ENCODE measurements around the gene SPINT2.

SPINT2 gene

DNA sequence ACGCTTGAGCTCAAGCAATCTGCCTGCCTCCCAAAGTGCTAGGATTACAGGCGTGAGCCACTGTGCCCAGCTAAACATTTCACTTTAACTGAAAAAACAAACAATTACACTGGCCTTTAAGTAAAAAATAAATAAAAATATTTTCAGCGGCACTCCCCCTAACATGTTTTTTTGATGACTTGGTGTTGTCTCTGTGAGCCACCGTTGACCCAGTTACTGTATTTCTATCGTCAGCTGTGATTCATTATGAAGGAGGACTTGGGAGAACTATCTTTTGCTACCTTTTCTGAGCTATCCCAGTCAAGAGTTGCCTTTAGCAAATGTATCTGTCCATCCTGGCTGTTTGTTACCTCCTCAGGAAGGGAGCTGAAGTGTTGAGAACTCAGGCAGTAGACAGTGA lies 21.2 kb downstream of the SPINT2 start:
- H3K4me3 ChIP-seq (ENCODE audit: low read depth, low read length, poor library complexity, severe bottlenecking): no peak overlapping the region
- TF ChIP-seq EZH2 (IDR thresholded peaks at IDR 0.05; ENCODE audit: borderline replicate concordance, low read length): no peak
- TF ChIP-seq, protein P1, sequence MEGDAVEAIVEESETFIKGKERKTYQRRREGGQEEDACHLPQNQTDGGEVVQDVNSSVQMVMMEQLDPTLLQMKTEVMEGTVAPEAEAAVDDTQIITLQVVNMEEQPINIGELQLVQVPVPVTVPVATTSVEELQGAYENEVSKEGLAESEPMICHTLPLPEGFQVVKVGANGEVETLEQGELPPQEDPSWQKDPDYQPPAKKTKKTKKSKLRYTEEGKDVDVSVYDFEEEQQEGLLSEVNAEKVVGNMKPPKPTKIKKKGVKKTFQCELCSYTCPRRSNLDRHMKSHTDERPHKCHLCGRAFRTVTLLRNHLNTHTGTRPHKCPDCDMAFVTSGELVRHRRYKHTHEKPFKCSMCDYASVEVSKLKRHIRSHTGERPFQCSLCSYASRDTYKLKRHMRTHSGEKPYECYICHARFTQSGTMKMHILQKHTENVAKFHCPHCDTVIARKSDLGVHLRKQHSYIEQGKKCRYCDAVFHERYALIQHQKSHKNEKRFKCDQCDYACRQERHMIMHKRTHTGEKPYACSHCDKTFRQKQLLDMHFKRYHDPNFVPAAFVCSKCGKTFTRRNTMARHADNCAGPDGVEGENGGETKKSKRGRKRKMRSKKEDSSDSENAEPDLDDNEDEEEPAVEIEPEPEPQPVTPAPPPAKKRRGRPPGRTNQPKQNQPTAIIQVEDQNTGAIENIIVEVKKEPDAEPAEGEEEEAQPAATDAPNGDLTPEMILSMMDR (IDR thresholded peaks at IDR 0.05; ENCODE audit: low read length): no peak
- no peak overlapping the region for H3K9ac ChIP-seq (ENCODE audit: low read length)
- no peaks in the 10 kb centered on the region for H4K20me1 ChIP-seq (ENCODE audit: insufficient read depth, low read length)
- H3F3A ChIP-seq (ENCODE audit: insufficient read depth, low read length): no peaks in the 10 kb centered on the region
- H3K27me3 ChIP-seq (ENCODE audit: insufficient read depth, low read length): no peaks in the 10 kb centered on the region
- 0 out of 2 replicates have a peak, but pooled peaks cover 5% of the 10 kb centered on the region for H3K79me2 ChIP-seq (ENCODE audit: insufficient read depth, low read length)
- H3K4me1 ChIP-seq (ENCODE audit: insufficient read depth, low read length, severe bottlenecking): peaks cover 19% of the 10 kb centered on the region
- no peak overlapping the region for H2AFZ ChIP-seq (ENCODE audit: low read length)
- no peak overlapping the region for H3K27ac ChIP-seq (ENCODE audit: low read depth, low read length, poor library complexity, severe bottlenecking)
- no peaks in the 10 kb centered on the region for H3K9me3 ChIP-seq (ENCODE audit: low read length)
- peaks cover 55% of the 10 kb centered on the region for H3K36me3 ChIP-seq (ENCODE audit: insufficient read depth, low read length)
- no peak overlapping the region for H3K4me2 ChIP-seq (ENCODE audit: low read length)
- no peaks in the 10 kb centered on the region for H3K9me2 ChIP-seq (ENCODE audit: low read depth, low read length)

DNA sequence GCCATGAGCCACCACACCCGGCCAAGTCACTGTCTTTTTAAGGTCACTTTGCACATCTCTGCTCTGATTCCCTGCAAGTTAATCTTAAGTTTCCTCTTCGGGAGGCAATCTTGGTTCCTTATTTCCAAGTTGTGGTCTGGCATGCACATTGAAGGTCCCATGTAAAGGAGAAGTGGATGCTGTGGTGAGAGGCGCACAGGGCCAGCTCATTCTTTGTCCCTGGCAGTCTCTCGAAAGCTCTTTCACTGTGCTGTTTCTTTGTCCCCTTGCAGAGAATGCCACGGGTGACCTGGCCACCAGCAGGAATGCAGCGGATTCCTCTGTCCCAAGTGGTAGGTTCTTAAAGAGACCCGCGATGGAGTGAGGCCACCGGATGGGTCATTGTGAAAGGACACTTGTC lies 23.2 kb downstream of the SPINT2 start:
- no peaks in the 10 kb centered on the region for H3K79me2 ChIP-seq (ENCODE audit: insufficient read depth, low read length)
- no peak overlapping the region for H3K4me3 ChIP-seq (ENCODE audit: low read depth, low read length, poor library complexity, severe bottlenecking)
- peaks cover 66% of the 10 kb centered on the region for H3K36me3 ChIP-seq (ENCODE audit: insufficient read depth, low read length)
- no peaks in the 10 kb centered on the region for H3K9me3 ChIP-seq (ENCODE audit: low read length)
- peaks cover 10% of the 10 kb centered on the region for H3K4me1 ChIP-seq (ENCODE audit: insufficient read depth, low read length, severe bottlenecking)
- H3K4me2 ChIP-seq (ENCODE audit: low read length): no peak overlapping the region
- no peak overlapping the region for H2AFZ ChIP-seq (ENCODE audit: low read length)
- no peak overlapping the region for H3K27ac ChIP-seq (ENCODE audit: low read depth, low read length, poor library complexity, severe bottlenecking)
- no peaks in the 10 kb centered on the region for H4K20me1 ChIP-seq (ENCODE audit: insufficient read depth, low read length)
- H3K9ac ChIP-seq (ENCODE audit: low read length): no peak overlapping the region
- no peaks in the 10 kb centered on the region for H3F3A ChIP-seq (ENCODE audit: insufficient read depth, low read length)
- H3K9me2 ChIP-seq (ENCODE audit: low read depth, low read length): no peaks in the 10 kb centered on the region
- H3K27me3 ChIP-seq (ENCODE audit: insufficient read depth, low read length): no peaks in the 10 kb centered on the region
- TF ChIP-seq, protein P1 (IDR thresholded peaks at IDR 0.05; ENCODE audit: low read length): no peak
- no peak for TF ChIP-seq EZH2 (IDR thresholded peaks at IDR 0.05; ENCODE audit: borderline replicate concordance, low read length)

DNA sequence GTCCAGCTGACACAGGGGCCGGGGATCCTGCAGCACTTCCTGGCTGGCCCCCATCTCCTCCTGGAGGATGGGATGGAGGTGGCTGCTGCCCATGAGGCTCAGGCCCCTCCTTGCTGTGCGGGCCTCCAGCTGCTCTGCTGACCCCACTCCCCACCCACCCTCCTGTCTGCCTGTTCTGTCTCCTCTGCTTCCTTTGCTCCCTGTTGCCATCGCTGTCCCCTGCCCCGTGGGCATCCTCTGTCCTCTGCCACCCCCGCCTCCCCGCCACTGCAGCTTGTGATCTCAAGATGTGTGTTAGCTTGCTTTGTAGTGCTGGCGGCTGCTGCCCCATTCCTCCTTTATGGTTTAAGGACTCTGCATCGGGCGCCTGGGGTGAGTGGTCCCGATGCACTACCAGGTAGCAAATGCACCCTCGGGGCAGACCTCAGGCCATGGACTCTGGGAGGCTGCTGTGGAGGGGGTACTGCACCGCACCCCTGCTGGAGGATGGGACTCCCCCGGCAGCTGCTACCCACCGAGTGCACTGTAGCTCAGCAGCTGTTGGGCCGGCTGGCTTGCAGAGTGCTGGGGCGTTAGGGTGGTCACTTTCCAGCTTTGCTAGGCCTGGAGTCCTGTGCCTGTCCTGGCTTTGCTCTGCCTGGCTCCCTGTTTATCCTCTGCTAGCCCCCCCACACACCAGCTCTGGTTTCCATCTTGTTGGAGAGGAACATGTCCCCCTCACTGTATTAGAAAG lies 23.9 kb downstream of the SPINT2 start:
- Histone ChIP-seq H3K27me3 (ENCODE audit: insufficient read depth, low read length) (no peaks in the 10 kb centered on the region), H3K27ac (ENCODE audit: low read depth, low read length, poor library complexity, severe bottlenecking) (no peak overlapping the region), H3K9ac (ENCODE audit: low read length) (no peak overlapping the region), H3K36me3 (ENCODE audit: insufficient read depth, low read length) (peaks cover 72% of the 10 kb centered on the region), H3K4me2 (ENCODE audit: low read length) (no peak overlapping the region), H3K79me2 (ENCODE audit: insufficient read depth, low read length) (no peaks in the 10 kb centered on the region), H3K4me3 (ENCODE audit: low read depth, low read length, poor library complexity, severe bottlenecking) (no peak overlapping the region), H3K9me2 (ENCODE audit: low read depth, low read length) (no peaks in the 10 kb centered on the region), H3K4me1 (ENCODE audit: insufficient read depth, low read length, severe bottlenecking) (peaks cover 10% of the 10 kb centered on the region), H3F3A (ENCODE audit: insufficient read depth, low read length) (no peaks in the 10 kb centered on the region), H2AFZ (ENCODE audit: low read length) (no peak overlapping the region), H3K9me3 (ENCODE audit: low read length) (no peaks in the 10 kb centered on the region), H4K20me1 (ENCODE audit: insufficient read depth, low read length) (no peaks in the 10 kb centered on the region)
- no peak for TF ChIP-seq EZH2 (IDR thresholded peaks at IDR 0.05; ENCODE audit: borderline replicate concordance, low read length)
- TF ChIP-seq, protein P1 (IDR thresholded peaks at IDR 0.05; ENCODE audit: low read length): no peak

Data from OCI-LY1 (cell line).